Measurements from ENCODE around the gene C4A. TPM values are rescaled to one million over a fixed set of nuclear protein-coding genes. Genes with fewer than 3 reads are reported as not detected.

The C4A gene
- total RNA-seq, 1 donor from 2014 or later = 14.1 TPM

DNA sequence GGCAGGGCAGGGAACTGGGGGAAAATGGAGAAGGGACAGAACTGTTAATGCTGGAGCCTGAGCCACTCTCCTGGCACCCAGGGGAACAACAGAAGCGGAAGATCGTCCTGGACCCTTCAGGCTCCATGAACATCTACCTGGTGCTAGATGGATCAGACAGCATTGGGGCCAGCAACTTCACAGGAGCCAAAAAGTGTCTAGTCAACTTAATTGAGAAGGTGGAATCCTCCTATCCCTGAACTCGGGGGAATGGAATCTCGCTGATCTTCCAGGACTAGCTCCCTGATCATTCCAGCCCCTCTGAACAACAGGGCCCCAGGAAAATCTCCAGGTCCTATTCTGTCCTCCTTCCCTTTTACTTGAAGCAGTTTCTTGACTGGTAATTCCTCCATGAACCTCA, 34.0 kb upstream of the C4A start:
- H3K4me3 Mint-ChIP-seq (ENCODE audit: low read depth) = no peak overlapping the region
- H3K36me3 Mint-ChIP-seq (ENCODE audit: insufficient read depth) = peaks cover under 1% of the 10 kb centered on the region
- no peak for DNase-seq (ENCODE audit: low spot score, unreplicated experiment)
- H3K27ac Mint-ChIP-seq = no peak overlapping the region
- H3K27me3 Mint-ChIP-seq = peaks cover 6% of the 10 kb centered on the region
- H3K4me1 Mint-ChIP-seq (ENCODE audit: low read depth) = peaks cover 17% of the 10 kb centered on the region
- H3K9me3 Mint-ChIP-seq (ENCODE audit: low read depth) = no peaks in the 10 kb centered on the region
- TF ChIP-seq, protein P1, sequence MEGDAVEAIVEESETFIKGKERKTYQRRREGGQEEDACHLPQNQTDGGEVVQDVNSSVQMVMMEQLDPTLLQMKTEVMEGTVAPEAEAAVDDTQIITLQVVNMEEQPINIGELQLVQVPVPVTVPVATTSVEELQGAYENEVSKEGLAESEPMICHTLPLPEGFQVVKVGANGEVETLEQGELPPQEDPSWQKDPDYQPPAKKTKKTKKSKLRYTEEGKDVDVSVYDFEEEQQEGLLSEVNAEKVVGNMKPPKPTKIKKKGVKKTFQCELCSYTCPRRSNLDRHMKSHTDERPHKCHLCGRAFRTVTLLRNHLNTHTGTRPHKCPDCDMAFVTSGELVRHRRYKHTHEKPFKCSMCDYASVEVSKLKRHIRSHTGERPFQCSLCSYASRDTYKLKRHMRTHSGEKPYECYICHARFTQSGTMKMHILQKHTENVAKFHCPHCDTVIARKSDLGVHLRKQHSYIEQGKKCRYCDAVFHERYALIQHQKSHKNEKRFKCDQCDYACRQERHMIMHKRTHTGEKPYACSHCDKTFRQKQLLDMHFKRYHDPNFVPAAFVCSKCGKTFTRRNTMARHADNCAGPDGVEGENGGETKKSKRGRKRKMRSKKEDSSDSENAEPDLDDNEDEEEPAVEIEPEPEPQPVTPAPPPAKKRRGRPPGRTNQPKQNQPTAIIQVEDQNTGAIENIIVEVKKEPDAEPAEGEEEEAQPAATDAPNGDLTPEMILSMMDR (IDR thresholded peaks at IDR 0.05; ENCODE audit: unreplicated experiment) = no peak

DNA sequence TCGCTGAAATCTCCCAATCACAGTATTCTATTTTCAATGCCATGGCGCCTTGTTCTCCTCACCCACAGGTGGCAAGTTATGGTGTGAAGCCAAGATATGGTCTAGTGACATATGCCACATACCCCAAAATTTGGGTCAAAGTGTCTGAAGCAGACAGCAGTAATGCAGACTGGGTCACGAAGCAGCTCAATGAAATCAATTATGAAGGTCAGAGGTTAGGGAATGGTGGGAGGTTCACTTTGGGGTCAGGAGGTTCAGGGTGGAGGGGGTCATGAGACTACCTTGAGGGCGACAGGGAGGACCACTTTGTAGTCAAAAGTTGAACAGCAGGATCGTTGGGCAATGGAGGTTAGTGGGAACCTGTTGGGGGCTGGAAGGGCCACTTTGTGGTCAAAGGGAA, 33.6 kb upstream of the C4A start:
- Mint-ChIP-seq H3K27ac (no peak overlapping the region), H3K27me3 (peaks cover 6% of the 10 kb centered on the region), H3K36me3 (ENCODE audit: insufficient read depth) (peaks cover 4% of the 10 kb centered on the region), H3K4me1 (ENCODE audit: low read depth) (peaks cover 17% of the 10 kb centered on the region), H3K9me3 (ENCODE audit: low read depth) (no peaks in the 10 kb centered on the region), H3K4me3 (ENCODE audit: low read depth) (no peak overlapping the region)
- TF ChIP-seq, protein P1 (IDR thresholded peaks at IDR 0.05; ENCODE audit: unreplicated experiment) = no peak
- no peak for DNase-seq (ENCODE audit: low spot score, unreplicated experiment)

DNA sequence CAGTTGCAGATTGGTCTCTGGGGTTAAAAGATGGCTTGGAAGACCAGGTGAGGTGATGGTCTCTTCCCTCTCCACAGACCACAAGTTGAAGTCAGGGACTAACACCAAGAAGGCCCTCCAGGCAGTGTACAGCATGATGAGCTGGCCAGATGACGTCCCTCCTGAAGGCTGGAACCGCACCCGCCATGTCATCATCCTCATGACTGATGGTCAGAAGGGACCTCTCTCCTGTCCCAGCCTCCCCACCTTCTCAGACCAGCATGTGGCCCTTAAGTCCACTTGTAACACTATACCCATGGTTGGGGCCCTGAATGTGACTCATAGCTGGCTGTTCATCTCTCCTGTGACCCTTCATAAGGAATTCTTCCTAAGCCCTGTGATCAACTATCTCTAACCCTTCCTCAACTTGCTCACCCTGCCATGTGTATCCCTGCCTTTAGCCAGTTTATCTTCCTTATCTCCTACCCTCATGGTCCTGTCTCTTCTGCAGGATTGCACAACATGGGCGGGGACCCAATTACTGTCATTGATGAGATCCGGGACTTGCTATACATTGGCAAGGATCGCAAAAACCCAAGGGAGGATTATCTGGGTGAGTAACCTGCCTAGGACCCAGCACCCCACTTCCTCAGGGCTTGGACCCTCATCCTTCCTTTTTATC, 33.0 kb upstream of the C4A start:
- Mint-ChIP-seq H3K4me1 (ENCODE audit: low read depth) (peaks cover 17% of the 10 kb centered on the region), H3K4me3 (ENCODE audit: low read depth) (no peak overlapping the region), H3K9me3 (ENCODE audit: low read depth) (no peaks in the 10 kb centered on the region), H3K27ac (peak overlapping the region; percentile 27), H3K36me3 (ENCODE audit: insufficient read depth) (peaks cover 5% of the 10 kb centered on the region), H3K27me3 (peaks cover 6% of the 10 kb centered on the region)
- DNase-seq (ENCODE audit: low spot score, unreplicated experiment) = no peak
- TF ChIP-seq, protein P1 (IDR thresholded peaks at IDR 0.05; ENCODE audit: unreplicated experiment) = no peak

DNA sequence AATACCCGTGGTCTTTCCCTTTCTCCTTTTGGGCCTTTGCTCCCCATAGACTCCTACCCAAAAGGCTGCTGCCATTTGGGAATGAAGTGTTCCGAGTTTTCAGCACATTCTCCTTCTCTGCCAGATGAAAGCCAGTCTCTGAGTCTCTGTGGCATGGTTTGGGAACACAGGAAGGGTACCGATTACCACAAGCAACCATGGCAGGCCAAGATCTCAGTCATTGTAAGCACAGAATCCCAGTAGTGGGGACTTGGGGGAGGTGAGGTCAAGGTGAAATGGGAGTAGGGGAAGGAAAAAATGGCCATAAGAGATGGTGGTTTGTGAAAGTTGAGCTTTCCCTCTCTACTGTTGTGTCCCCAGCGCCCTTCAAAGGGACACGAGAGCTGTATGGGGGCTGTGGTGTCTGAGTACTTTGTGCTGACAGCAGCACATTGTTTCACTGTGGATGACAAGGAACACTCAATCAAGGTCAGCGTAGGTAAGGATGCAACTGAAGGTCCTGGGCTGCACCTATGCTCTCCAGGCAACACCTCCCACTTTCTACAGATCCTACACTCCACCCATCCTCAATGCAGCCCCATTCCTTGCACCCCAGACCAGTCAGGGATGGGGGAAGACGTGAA, 31.8 kb upstream of the C4A start:
- peaks cover 6% of the 10 kb centered on the region for H3K27me3 Mint-ChIP-seq
- TF ChIP-seq, protein P1 (IDR thresholded peaks at IDR 0.05; ENCODE audit: unreplicated experiment) = no peak
- no peak for DNase-seq (ENCODE audit: low spot score, unreplicated experiment)

DNA sequence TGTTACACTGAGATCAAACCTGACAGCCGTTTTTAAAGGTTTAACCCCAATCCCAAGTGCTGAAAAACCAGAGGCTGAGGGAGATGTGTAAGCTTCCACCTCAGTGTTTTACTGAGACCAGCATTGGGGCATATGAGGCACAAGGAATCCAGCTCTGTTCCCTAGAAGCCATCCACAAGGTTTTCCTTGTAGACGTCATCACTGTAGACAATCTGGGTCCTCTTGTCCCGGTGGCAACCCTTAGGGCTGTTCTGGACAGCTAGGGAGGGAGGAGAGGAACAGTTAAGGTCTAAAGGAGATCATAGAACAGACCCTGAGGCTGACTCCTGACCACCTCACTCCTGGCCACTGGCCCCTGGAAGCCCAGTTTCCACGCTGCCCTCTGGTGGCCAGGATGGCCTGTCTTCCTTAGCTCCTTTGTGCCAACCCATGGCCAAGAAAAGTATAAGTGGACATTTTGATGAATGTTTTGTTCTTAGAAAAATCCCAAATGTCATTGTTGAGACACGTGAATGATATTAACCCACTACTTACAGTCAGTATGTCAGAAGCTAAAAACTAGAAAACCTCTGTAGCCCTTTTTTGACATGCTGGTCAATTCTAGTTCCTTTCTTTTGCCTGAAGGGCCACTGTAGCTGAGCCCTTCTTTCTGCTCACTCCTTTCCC, 29.6 kb upstream of the C4A start:
- TF ChIP-seq, protein P1 (IDR thresholded peaks at IDR 0.05; ENCODE audit: unreplicated experiment) = peak; percentile 85
- peak; percentile 41 for DNase-seq (ENCODE audit: low spot score, unreplicated experiment)
- Mint-ChIP-seq H3K27ac (no peak overlapping the region), H3K4me3 (ENCODE audit: low read depth) (no peak overlapping the region), H3K36me3 (ENCODE audit: insufficient read depth) (peaks cover 15% of the 10 kb centered on the region), H3K4me1 (ENCODE audit: low read depth) (peaks cover 4% of the 10 kb centered on the region), H3K9me3 (ENCODE audit: low read depth) (no peaks in the 10 kb centered on the region), H3K27me3 (peaks cover 4% of the 10 kb centered on the region)

More for the DNA sequence above, 31.8 kb upstream of the C4A start:
- Mint-ChIP-seq H3K27ac (no peak overlapping the region), H3K4me1 (ENCODE audit: low read depth) (peaks cover 17% of the 10 kb centered on the region), H3K9me3 (ENCODE audit: low read depth) (no peaks in the 10 kb centered on the region), H3K36me3 (ENCODE audit: insufficient read depth) (peaks cover 14% of the 10 kb centered on the region), H3K4me3 (ENCODE audit: low read depth) (no peak overlapping the region)

Data from progenitor cell of endocrine pancreas (in vitro differentiated cells).